IMR-90 (cell line): ENCODE data around the gene FARSB. TPM values are rescaled to one million over a fixed set of nuclear protein-coding genes. Genes with fewer than 3 reads are reported as not detected.

ENCODE experiments used
- ATAC-seq: fragments of 200-7000 bp; cut with Tn5 transposase; 2 replicates; pipeline ENCODE4 v1.9.1; 2020; ENCODE audit warnings: low read depth, mild to moderate bottlenecking, moderate library complexity
- BruUV-seq: library from RNA; stranded (reverse); fragments of 400-500 nt; replicated peaks from 2 replicates; lab custom pipeline; 2021; lab: Mats Ljungman, UMichigan
- CTCF ChIA-PET: fragments of 300-600 bp; formaldehyde crosslinking; extraction: SDS; loops from one replicate; lab custom pipeline; 2021; ENCODE audit warnings: antibody characterized with exemption; lab: Yijun Ruan, JAX
- POLR2A ChIA-PET: fragments of 300-600 bp; sonication (Branson Sonifier 250); formaldehyde crosslinking; loops from one replicate; lab custom pipeline; 2022; ENCODE audit warnings: antibody characterized with exemption; ENCODE audit not compliant: unreplicated experiment; lab: Charles Lee
- DNase-seq: peaks from one replicate; pipeline ENCODE4 v3.0.0; 2013
- H2AFZ ChIP-seq: replicated peaks from 2 replicates; pipeline ENCODE3; 2013; ENCODE audit warnings: low read length, mild to moderate bottlenecking; ENCODE audit not compliant: poor library complexity
- H2AK5ac ChIP-seq: 2 replicates; pipeline ENCODE4 v1.6.1; 2013; ENCODE audit warnings: low read depth, low read length, inconsistent platforms
- H2AK9ac ChIP-seq: replicated peaks from 2 replicates; pipeline ENCODE3; 2013; ENCODE audit warnings: mild to moderate bottlenecking, low read depth, low read length, moderate library complexity; ENCODE audit not compliant: poor library complexity
- H2BK120ac ChIP-seq: 2 replicates; pipeline ENCODE4 v1.6.1; 2013; ENCODE audit warnings: low read depth, low read length, inconsistent platforms
- H2BK15ac ChIP-seq: 3 replicates; pipeline ENCODE4 v1.6.1; 2013; ENCODE audit warnings: low read depth, low read length, inconsistent platforms
- H2BK20ac ChIP-seq: 2 replicates; pipeline ENCODE4 v1.6.1; 2013; ENCODE audit warnings: low read depth, mild to moderate bottlenecking, inconsistent platforms, low read length, moderate library complexity
- H2BK5ac ChIP-seq: 2 replicates; pipeline ENCODE4 v1.6.1; 2013; ENCODE audit warnings: mild to moderate bottlenecking, low read depth, low read length, inconsistent platforms; ENCODE audit not compliant: poor library complexity, severe bottlenecking
- H3K14ac ChIP-seq: replicated peaks from 2 replicates; pipeline ENCODE4 v1.6.1; 2013; ENCODE audit warnings: low read depth, low read length, inconsistent platforms
- H3K18ac ChIP-seq: 2 replicates; pipeline ENCODE4 v1.6.1; 2013; ENCODE audit warnings: low read depth, low read length, control low read depth
- H3K23ac ChIP-seq: 2 replicates; pipeline ENCODE4 v1.6.1; 2013; ENCODE audit warnings: low read depth, low read length, inconsistent platforms
- H3K27ac ChIP-seq: 2 replicates; pipeline ENCODE4 v1.5.1; 2013; ENCODE audit warnings: mild to moderate bottlenecking, control low read depth, low read length; ENCODE audit not compliant: insufficient read depth
- H3K27me3 ChIP-seq: 2 replicates; pipeline ENCODE4 v1.6.1; 2013; ENCODE audit warnings: low read length; ENCODE audit not compliant: control insufficient read depth, insufficient read depth
- H3K36me3 ChIP-seq: 2 replicates; pipeline ENCODE4 v1.6.1; 2013; ENCODE audit warnings: low read length, mixed read lengths; ENCODE audit not compliant: control insufficient read depth, insufficient read depth
- H3K4ac ChIP-seq: 2 replicates; pipeline ENCODE4 v1.6.1; 2013; ENCODE audit warnings: low read depth, low read length, inconsistent platforms
- H3K4me1 ChIP-seq: 2 replicates; pipeline ENCODE4 v1.6.1; 2013; ENCODE audit warnings: low read length, mixed read lengths; ENCODE audit not compliant: control insufficient read depth, insufficient read depth
- H3K4me2 ChIP-seq: 2 replicates; pipeline ENCODE4 v1.6.1; 2013; ENCODE audit warnings: low read depth, mild to moderate bottlenecking, control low read depth, low read length, moderate library complexity
- H3K4me3 ChIP-seq: 2 replicates; pipeline ENCODE4 v1.5.1; 2013; ENCODE audit warnings: low read depth, mild to moderate bottlenecking, control low read depth, low read length, moderate library complexity; ENCODE audit not compliant: insufficient read depth
- H3K56ac ChIP-seq: 2 replicates; pipeline ENCODE4 v1.6.1; 2013; ENCODE audit warnings: low read length, inconsistent platforms; ENCODE audit not compliant: insufficient read depth; ENCODE audit errors: extremely low read depth
- H3K79me1 ChIP-seq, 2 experiments: 2 replicates each; pipeline ENCODE4 v1.6.1; 2013; ENCODE audit warnings: low read length in 2 of 2, inconsistent platforms in 1 of 2, low read depth in 1 of 2
- H3K9ac ChIP-seq: 2 replicates; pipeline ENCODE4 v1.6.1; 2013; ENCODE audit warnings: low read depth, low read length, control low read depth
- H3K9me1 ChIP-seq: 2 replicates; pipeline ENCODE4 v1.6.1; 2013; ENCODE audit warnings: low read length, inconsistent platforms; ENCODE audit not compliant: insufficient read depth
- H3K9me3 ChIP-seq: 2 replicates; pipeline ENCODE4 v1.6.1; 2013; ENCODE audit warnings: low read length; ENCODE audit not compliant: control insufficient read depth, insufficient read depth
- H4K20me1 ChIP-seq: 2 replicates; pipeline ENCODE4 v1.6.1; 2013; ENCODE audit warnings: low read length, inconsistent platforms; ENCODE audit not compliant: insufficient read depth
- H4K5ac ChIP-seq: 2 replicates; pipeline ENCODE4 v1.6.1; 2013; ENCODE audit warnings: mild to moderate bottlenecking, low read depth, low read length, control low read depth
- H4K8ac ChIP-seq, 2 experiments: 2 replicates each; pipeline ENCODE4 v1.6.1; 2013; ENCODE audit warnings: low read depth in 2 of 2, low read length in 2 of 2, control low read depth in 1 of 2, inconsistent platforms in 1 of 2
- H4K91ac ChIP-seq: 2 replicates; pipeline ENCODE4 v1.6.1; 2013; ENCODE audit warnings: low read depth, low read length, inconsistent platforms; ENCODE audit not compliant: insufficient read depth
- BHLHE40 ChIP-seq: fragments of 150-350 bp; IDR thresholded peaks from 2 replicates; pipeline ENCODE4 v1.6.1; 2016; ENCODE audit warnings: mild to moderate bottlenecking, low read depth, low read length
- CEBPB ChIP-seq: IDR thresholded peaks from 2 replicates; pipeline ENCODE4 v1.6.1; 2012; ENCODE audit warnings: low read depth, low read length, improper control_type of control experiment
- CHD1 ChIP-seq: IDR thresholded peaks from 2 replicates; pipeline ENCODE4 v1.6.1; 2012; ENCODE audit warnings: low read depth, low read length, improper control_type of control experiment
- FOS ChIP-seq: fragments of 150-350 bp; IDR thresholded peaks from 2 replicates; pipeline ENCODE4 v1.6.1; 2016; ENCODE audit warnings: low read depth, low read length
- MAFK ChIP-seq: IDR thresholded peaks from 2 replicates; pipeline ENCODE4 v1.6.1; 2012; ENCODE audit warnings: low read depth, low read length, improper control_type of control experiment
- MAZ ChIP-seq: IDR thresholded peaks from 2 replicates; pipeline ENCODE4 v1.6.1; 2012; ENCODE audit warnings: low read depth, mild to moderate bottlenecking, low read length, improper control_type of control experiment, moderate library complexity, borderline replicate concordance
- MXI1 ChIP-seq: IDR thresholded peaks from 2 replicates; pipeline ENCODE4 v1.6.1; 2012; ENCODE audit warnings: low read depth, mild to moderate bottlenecking, low read length, moderate library complexity, borderline replicate concordance
- NFE2L2 ChIP-seq: fragments of 150-350 bp; IDR thresholded peaks from 2 replicates; pipeline ENCODE4 v1.6.1; 2016; ENCODE audit warnings: low read depth, mild to moderate bottlenecking, low read length
- POLR2A ChIP-seq: IDR thresholded peaks from 2 replicates; pipeline ENCODE4 v1.6.1; 2012; ENCODE audit warnings: mild to moderate bottlenecking, low read depth, low read length
- RAD21 ChIP-seq: IDR thresholded peaks from 2 replicates; pipeline ENCODE4 v1.6.1; 2012; ENCODE audit warnings: low read length, improper control_type of control experiment
- RCOR1 ChIP-seq: IDR thresholded peaks from 2 replicates; pipeline ENCODE4 v1.6.1; 2012; ENCODE audit warnings: mild to moderate bottlenecking, low read length, improper control_type of control experiment; ENCODE audit not compliant: insufficient replicate concordance
- RFX5 ChIP-seq: IDR thresholded peaks from 2 replicates; pipeline ENCODE4 v1.8.0; 2012; ENCODE audit warnings: low read depth, mild to moderate bottlenecking, low read length, moderate library complexity
- SMC3 ChIP-seq: fragments of 150-350 bp; IDR thresholded peaks from 2 replicates; pipeline ENCODE4 v1.6.1; 2016; ENCODE audit warnings: low read depth, mild to moderate bottlenecking, antibody characterized with exemption, low read length, moderate library complexity
- WGBS, 2 experiments: methylation state at CpG; one replicate each; pipeline versions ENCODE4 v1.1.5 to v1.1.7; 2013; ENCODE audit warnings: missing lambda C conversion rate in 2 of 2; ENCODE audit not compliant: insufficient read length in 1 of 2; ENCODE audit errors: extremely low coverage in 2 of 2; 5-methylcytosine and 5-hydroxymethylcytosine counted together
- dilution Hi-C: fragments of 300-500 bp; cut with HindIII; formaldehyde crosslinking; loops from one replicate; pipeline ENCODE4 v1.14.3; 2018; ENCODE audit warnings: low sequenced_read_pairs; ENCODE audit not compliant: unreplicated experiment
- in situ Hi-C: fragments of 300-500 bp; cut with MboI; formaldehyde crosslinking; loops from 3 replicates; pipeline ENCODE4 v1.14.3; 2019; ENCODE audit warnings: low sequenced_read_pairs, inconsistent platforms, mixed read lengths
- intact Hi-C: fragments of 100-400 bp; cut with micrococcal nuclease; formaldehyde crosslinking; loops from 2 replicates; pipeline ENCODE4 v1.10.0; 2022
- polyA plus RNA-seq, 3 experiments: library from polyadenylated mRNA; depleted of rRNA; stranded (reverse); fragments of >200 nt; gene quantifications; 2 replicates each; pipeline ENCODE4 v1.2.3, GENCODE V29; 2012; ENCODE audit warnings: low replicate concordance in 1 of 3
- total RNA-seq: library from RNA; depleted of rRNA; stranded (reverse); fragments of >200 nt; gene quantifications from 2 replicates; pipeline ENCODE4 v1.2.3, GENCODE V29; 2012
- TF ChIP-seq, protein P1 (sequence below): fragments of 150-350 bp; IDR thresholded peaks from 2 replicates; pipeline ENCODE4 v1.6.1; 2017; ENCODE audit warnings: mild to moderate bottlenecking, antibody characterized with exemption, low read length, low read depth
- TF ChIP-seq, protein P2 (sequence below): fragments of 150-350 bp; IDR thresholded peaks from 2 replicates; pipeline ENCODE4 v1.6.1; 2016; ENCODE audit warnings: low read depth, mild to moderate bottlenecking, low read length, moderate library complexity, borderline replicate concordance
- TF ChIP-seq, protein P3 (sequence below): conservative IDR thresholded peaks from 2 replicates; pipeline ENCODE4 v1.5.1; 2012; ENCODE audit warnings: mild to moderate bottlenecking, low read depth, low read length, improper control_type of control experiment

The FARSB gene
- total and polyA plus RNA-seq, 2 of the 4 experiments (the other 2 are of a cell fraction), result 21.1 to 32.5 TPM

DNA sequence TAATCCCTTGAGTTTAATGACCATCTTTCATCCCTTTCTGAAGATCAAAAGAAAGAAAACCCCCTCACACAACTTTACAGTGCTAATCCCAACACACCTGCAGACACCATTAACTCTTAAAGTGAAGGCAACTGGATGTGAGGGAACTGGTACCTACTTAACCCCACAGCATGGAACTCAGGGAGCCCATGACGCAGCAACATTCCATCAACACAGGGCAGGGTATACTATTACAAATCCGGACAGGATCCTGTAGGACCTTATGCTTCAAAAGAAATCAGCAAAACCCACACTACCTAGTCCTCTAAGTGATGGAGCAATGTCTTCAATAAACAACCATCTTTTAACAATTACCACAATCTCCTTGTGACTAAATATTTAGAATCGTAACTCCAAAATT lies 78.6 kb downstream of the FARSB start:
- H3K27me3 ChIP-seq, result no peaks in the 10 kb centered on the region
- H3K9me3 ChIP-seq, result no peaks in the 10 kb centered on the region
- no peak overlapping the region for H3K56ac ChIP-seq
- H2BK20ac ChIP-seq, result no peak overlapping the region
- H2AK5ac ChIP-seq, result no peak overlapping the region
- H4K5ac ChIP-seq, result no peak overlapping the region
- WGBS, 2 experiments, result 100% methylated on average over 1 of the region's 3 CpGs
- in situ Hi-C loops, result loop anchor here (25.0 kb wide), 1 partner anchor 515 kb away; no protein-coding TSS in a partner anchor
- BruUV-seq, result no TSS peak
- H2AFZ ChIP-seq, result no peak overlapping the region
- no peak overlapping the region for H4K91ac ChIP-seq
- no peak overlapping the region for H2BK120ac ChIP-seq
- H4K8ac ChIP-seq, result no peak overlapping the region
- H3K4ac ChIP-seq, result no peak overlapping the region
- H3K4me2 ChIP-seq, result no peak overlapping the region
- ChIA-PET POLR2A (interaction anchor here (0.6 kb wide), 1 partner anchor 509 kb away, joined by 3 read pairs; no protein-coding TSS in a partner anchor), CTCF (no interaction called here)
- dilution Hi-C loops, result no loop called here
- DNase-seq, result no peak
- no peak overlapping the region for H2BK15ac ChIP-seq
- H3K9me1 ChIP-seq, result peaks cover 8% of the 10 kb centered on the region; the same call in 1 of the 2 replicates
- H3K4me1 ChIP-seq, result peaks cover 6% of the 10 kb centered on the region
- H3K14ac ChIP-seq, result no peak overlapping the region
- no peak overlapping the region for H3K4me3 ChIP-seq
- intact Hi-C loops, result no loop called here
- H3K18ac ChIP-seq, result no peak overlapping the region
- no peak overlapping the region for H3K27ac ChIP-seq
- no peak for ATAC-seq
- no peak overlapping the region for H3K9ac ChIP-seq
- H2BK5ac ChIP-seq, result no peak overlapping the region
- TF ChIP-seq BHLHE40 (no peak), FOS (no peak), POLR2A (no peak), RAD21 (no peak), RFX5 (no peak), MAFK (no peak), RCOR1 (no peak), MXI1 (no peak), CEBPB (no peak), SMC3 (no peak), NFE2L2 (no peak), MAZ (no peak), CHD1 (no peak)
- TF ChIP-seq, protein P1, sequence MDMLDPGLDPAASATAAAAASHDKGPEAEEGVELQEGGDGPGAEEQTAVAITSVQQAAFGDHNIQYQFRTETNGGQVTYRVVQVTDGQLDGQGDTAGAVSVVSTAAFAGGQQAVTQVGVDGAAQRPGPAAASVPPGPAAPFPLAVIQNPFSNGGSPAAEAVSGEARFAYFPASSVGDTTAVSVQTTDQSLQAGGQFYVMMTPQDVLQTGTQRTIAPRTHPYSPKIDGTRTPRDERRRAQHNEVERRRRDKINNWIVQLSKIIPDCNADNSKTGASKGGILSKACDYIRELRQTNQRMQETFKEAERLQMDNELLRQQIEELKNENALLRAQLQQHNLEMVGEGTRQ, result no peak
- TF ChIP-seq, protein P2, sequence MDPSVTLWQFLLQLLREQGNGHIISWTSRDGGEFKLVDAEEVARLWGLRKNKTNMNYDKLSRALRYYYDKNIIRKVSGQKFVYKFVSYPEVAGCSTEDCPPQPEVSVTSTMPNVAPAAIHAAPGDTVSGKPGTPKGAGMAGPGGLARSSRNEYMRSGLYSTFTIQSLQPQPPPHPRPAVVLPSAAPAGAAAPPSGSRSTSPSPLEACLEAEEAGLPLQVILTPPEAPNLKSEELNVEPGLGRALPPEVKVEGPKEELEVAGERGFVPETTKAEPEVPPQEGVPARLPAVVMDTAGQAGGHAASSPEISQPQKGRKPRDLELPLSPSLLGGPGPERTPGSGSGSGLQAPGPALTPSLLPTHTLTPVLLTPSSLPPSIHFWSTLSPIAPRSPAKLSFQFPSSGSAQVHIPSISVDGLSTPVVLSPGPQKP, result no peak
- TF ChIP-seq, protein P3, sequence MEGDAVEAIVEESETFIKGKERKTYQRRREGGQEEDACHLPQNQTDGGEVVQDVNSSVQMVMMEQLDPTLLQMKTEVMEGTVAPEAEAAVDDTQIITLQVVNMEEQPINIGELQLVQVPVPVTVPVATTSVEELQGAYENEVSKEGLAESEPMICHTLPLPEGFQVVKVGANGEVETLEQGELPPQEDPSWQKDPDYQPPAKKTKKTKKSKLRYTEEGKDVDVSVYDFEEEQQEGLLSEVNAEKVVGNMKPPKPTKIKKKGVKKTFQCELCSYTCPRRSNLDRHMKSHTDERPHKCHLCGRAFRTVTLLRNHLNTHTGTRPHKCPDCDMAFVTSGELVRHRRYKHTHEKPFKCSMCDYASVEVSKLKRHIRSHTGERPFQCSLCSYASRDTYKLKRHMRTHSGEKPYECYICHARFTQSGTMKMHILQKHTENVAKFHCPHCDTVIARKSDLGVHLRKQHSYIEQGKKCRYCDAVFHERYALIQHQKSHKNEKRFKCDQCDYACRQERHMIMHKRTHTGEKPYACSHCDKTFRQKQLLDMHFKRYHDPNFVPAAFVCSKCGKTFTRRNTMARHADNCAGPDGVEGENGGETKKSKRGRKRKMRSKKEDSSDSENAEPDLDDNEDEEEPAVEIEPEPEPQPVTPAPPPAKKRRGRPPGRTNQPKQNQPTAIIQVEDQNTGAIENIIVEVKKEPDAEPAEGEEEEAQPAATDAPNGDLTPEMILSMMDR, result no peak
- H3K36me3 ChIP-seq, result no peaks in the 10 kb centered on the region
- no peak overlapping the region for H2AK9ac ChIP-seq
- H3K23ac ChIP-seq, result no peak overlapping the region
- peaks cover 14 to 16% of the 10 kb centered on the region in 2 experiments; a peak in 3 of 4 replicates for H3K79me1 ChIP-seq
- H4K20me1 ChIP-seq, result peaks cover 3% of the 10 kb centered on the region
